ENCODE results near the gene MCHR1. TPM values are rescaled to one million over a fixed set of nuclear protein-coding genes. Genes with fewer than 3 reads are reported as not detected.
A peak's percentile ranks its signal among the peaks of the same experiment; 100 is the strongest.

Gene MCHR1
- total RNA-seq, 1 donor from 2014 or later, result not detected

DNA sequence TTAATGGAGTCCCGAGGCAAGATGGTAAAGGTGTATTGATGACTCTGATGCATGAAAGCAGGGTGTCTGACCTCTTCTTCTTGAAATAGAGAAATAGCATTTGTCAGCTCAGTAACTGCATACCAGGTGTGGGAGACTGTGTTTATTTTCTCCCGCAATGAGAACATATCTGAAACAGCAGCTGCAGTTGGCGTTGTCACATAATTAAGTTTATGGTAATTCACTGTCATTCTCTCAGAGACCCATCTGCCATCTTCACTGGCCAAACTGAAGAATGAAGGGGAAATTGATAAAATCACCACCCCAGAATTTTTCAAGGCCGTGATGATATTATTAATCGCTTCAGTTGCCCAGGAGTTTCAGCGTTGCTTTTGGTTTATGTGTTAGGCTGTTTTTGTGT lies 20.1 kb upstream of the MCHR1 start:
- TF ChIP-seq CTCF (IDR thresholded peaks at IDR 0.05), result no peak
- TF ChIP-seq POLR2AphosphoS5 (IDR thresholded peaks at IDR 0.05; ENCODE audit: insufficient read depth in 1 of 2, low read depth in 1 of 2), result no peak
- no peak for TF ChIP-seq POLR2A (IDR thresholded peaks at IDR 0.05)
- no peak for DNase-seq (ENCODE audit: extremely low spot score in 2 of 2)
- H3K27ac ChIP-seq, result no peak overlapping the region
- intact Hi-C loops (cut with DNase I), result no loop called here
- peaks cover 10% of the 10 kb centered on the region for H3K4me1 ChIP-seq
- no peak overlapping the region for H3K4me3 ChIP-seq
- no peaks in the 10 kb centered on the region for H3K36me3 ChIP-seq
- H3K27me3 ChIP-seq, result no peaks in the 10 kb centered on the region
- H3K9me3 ChIP-seq, result no peaks in the 10 kb centered on the region

DNA sequence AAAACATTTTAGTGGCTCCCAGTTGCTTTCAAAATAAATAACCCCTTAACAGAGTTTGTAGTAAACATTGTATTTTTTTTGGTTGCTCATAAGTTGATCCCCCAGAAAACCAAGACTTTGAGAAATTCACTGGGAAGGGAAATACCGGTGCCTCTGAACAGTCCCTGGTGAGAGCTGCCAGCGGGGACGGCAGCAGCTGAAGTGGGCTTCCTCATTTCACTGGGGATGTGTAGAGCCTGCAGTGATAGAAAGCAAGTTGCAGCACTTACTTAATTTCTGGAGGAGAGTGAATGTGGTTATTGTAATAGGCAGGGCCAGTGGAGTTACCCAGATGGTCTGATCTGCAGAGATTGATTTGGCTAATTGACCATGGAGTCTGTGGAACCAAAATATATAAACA lies 18.6 kb upstream of the MCHR1 start:
- Histone ChIP-seq H3K36me3 (no peaks in the 10 kb centered on the region), H3K27me3 (no peaks in the 10 kb centered on the region), H3K4me1 (peaks cover 12% of the 10 kb centered on the region), H3K9me3 (no peaks in the 10 kb centered on the region), H3K27ac (no peak overlapping the region), H3K4me3 (no peak overlapping the region)
- intact Hi-C loops (cut with DNase I), result no loop called here
- no peak for TF ChIP-seq POLR2AphosphoS5 (IDR thresholded peaks at IDR 0.05; ENCODE audit: insufficient read depth in 1 of 2, low read depth in 1 of 2)
- TF ChIP-seq POLR2A (IDR thresholded peaks at IDR 0.05), result no peak
- TF ChIP-seq CTCF (IDR thresholded peaks at IDR 0.05), result no peak
- DNase-seq (ENCODE audit: extremely low spot score in 2 of 2), result no peak

DNA sequence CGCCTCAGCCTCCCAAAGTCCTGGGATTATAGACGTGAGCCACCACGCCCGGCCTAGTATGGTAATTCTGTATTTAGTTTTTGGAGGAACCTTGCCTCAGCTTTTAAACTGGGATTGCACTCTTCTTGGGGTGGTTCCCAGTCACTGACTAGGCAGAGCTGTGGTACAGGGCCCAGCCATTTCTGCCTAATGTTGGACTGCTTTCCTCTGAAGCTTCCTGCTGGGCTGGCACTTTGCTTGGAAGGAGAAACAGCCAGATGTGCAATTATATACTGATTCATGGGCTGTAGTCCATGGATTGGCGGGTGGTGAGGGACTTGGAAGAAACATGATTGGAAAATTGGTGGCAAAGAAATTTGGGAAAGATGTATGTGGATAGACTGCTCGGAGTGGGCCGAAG lies 17.6 kb upstream of the MCHR1 start:
- Histone ChIP-seq H3K4me3 (no peak overlapping the region), H3K27me3 (no peaks in the 10 kb centered on the region), H3K27ac (no peak overlapping the region), H3K4me1 (peaks cover 21% of the 10 kb centered on the region), H3K9me3 (no peaks in the 10 kb centered on the region), H3K36me3 (no peaks in the 10 kb centered on the region)
- intact Hi-C loops (cut with DNase I), result no loop called here
- no peak for DNase-seq (ENCODE audit: extremely low spot score in 2 of 2)
- TF ChIP-seq POLR2AphosphoS5 (IDR thresholded peaks at IDR 0.05; ENCODE audit: insufficient read depth in 1 of 2, low read depth in 1 of 2) (no peak), CTCF (IDR thresholded peaks at IDR 0.05) (no peak), POLR2A (IDR thresholded peaks at IDR 0.05) (no peak)

DNA sequence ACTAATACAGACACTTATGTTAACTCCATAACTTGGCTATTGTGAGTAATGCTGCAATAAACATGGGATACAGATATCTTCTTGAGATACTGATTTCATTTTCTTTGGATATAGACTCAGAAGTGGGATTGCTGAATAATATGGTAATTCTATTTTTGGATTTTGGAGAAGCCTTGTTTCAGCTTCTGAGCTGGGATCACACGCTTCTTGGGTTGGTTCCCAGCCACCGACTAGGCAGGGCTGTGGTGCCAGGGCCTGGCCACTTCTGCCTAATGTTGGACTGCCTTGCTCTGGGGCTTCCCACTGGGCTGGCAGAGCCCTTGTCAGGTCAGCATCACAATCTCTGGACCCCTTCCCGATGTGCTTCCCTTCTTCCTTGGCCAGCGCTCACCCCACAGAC lies 14.0 kb upstream of the MCHR1 start:
- Histone ChIP-seq H3K27me3 (no peaks in the 10 kb centered on the region), H3K4me1 (peaks cover 32% of the 10 kb centered on the region), H3K4me3 (no peak overlapping the region), H3K9me3 (no peaks in the 10 kb centered on the region), H3K27ac (peak overlapping the region; percentile 58), H3K36me3 (no peaks in the 10 kb centered on the region)
- no peak for DNase-seq (ENCODE audit: extremely low spot score in 2 of 2)
- intact Hi-C loops (cut with DNase I), result no loop called here
- TF ChIP-seq POLR2AphosphoS5 (IDR thresholded peaks at IDR 0.05; ENCODE audit: insufficient read depth in 1 of 2, low read depth in 1 of 2) (peak in 1 of 2 donors; percentile 16), POLR2A (IDR thresholded peaks at IDR 0.05) (no peak)

DNA sequence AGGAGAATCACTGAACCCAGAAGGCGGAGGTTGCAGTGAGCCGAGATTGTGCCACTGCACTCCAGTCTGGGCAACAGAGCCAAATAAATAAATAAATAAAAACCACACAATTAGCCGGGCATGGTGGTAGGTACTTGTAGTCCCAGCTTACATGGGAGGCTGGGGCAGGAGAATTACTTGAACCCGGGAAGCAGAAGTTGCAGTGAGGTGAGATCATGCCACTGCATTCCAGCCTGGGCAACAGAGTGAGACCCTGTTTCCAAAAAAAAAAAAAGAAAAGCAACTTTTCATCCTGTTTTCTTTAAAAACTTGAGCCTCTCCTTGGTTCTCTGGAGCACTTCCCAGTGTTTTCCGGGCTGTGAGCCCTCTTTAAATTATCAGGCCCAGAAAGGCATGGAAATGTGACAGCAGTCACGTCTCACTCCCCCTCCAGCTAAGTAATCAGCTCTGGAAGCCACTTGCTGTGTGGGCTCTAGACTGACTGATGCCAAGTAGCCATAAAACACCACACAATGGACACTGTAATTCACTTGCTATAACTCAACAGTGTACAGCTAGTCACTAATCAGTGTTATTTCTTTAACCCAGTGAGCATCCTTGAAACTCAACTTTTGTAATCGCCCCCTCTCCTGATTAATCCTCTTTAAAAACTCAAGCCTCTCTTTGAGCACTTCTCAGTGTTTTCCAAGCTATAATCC lies 13.0 kb upstream of the MCHR1 start:
- intact Hi-C loops (cut with DNase I), result no loop called here
- H3K27ac ChIP-seq, result peak overlapping the region; percentile 58

More for the DNA sequence above, 13.0 kb upstream of the MCHR1 start:
- no peaks in the 10 kb centered on the region for H3K36me3 ChIP-seq
- no peaks in the 10 kb centered on the region for H3K9me3 ChIP-seq
- peaks cover 32% of the 10 kb centered on the region for H3K4me1 ChIP-seq
- TF ChIP-seq POLR2AphosphoS5 (IDR thresholded peaks at IDR 0.05; ENCODE audit: insufficient read depth in 1 of 2, low read depth in 1 of 2), result no peak
- TF ChIP-seq POLR2A (IDR thresholded peaks at IDR 0.05), result no peak
- no peak for TF ChIP-seq CTCF (IDR thresholded peaks at IDR 0.05)
- DNase-seq (ENCODE audit: extremely low spot score in 2 of 2), result no peak
- no peaks in the 10 kb centered on the region for H3K27me3 ChIP-seq
- H3K4me3 ChIP-seq, result no peak overlapping the region
